ENCODE measurements around the gene ATP5F1D.

- TF ChIP-seq CTCF (IDR thresholded peaks at IDR 0.05) (no peak), EZH2 (IDR thresholded peaks at IDR 0.05; ENCODE audit: borderline replicate concordance, insufficient read depth, low read depth, low read length, poor library complexity, severe bottlenecking) (no peak)
Observed at GRCh38 chr19:1285737-1286360, 44.3 kb downstream of the ATP5F1D start, which contains the start of gene EFNA2.
